Skin epidermis (tissue), 12 donors: ENCODE results near the gene CLEC16A.
"Not testable (repeated sequence)": the region's sequence is repeated elsewhere in the genome, so short reads cannot be mapped to it uniquely, and the experiment has no call there.

Experiments
- H3K27ac ChIP-seq, 21 experiments: fragments of 200-600 bp; sonication (generic) in 11 of 21; one replicate each; pipeline ENCODE4 v1.5.0; 2020; ENCODE audit warnings: mild to moderate bottlenecking in 3 of 21, inconsistent platforms in 2 of 21, moderate library complexity in 2 of 21
- H3K4me3 ChIP-seq, 7 experiments: fragments of 200-600 bp; sonication (generic) in 2 of 7; one replicate each; pipeline ENCODE4 v1.5.0; 2020; ENCODE audit warnings: inconsistent platforms in 2 of 7, mild to moderate bottlenecking in 2 of 7, moderate library complexity in 1 of 7

CLEC16A gene

GRCh38 chr16:10923650-10924214 is 20.6 kb upstream of the CLEC16A start:
- H3K4me3 ChIP-seq: no peak overlapping the region
- peak overlapping the region in 1 of 21 experiments; percentile 43 for H3K27ac ChIP-seq

- H3K27ac ChIP-seq: not testable (repeated sequence)
Measured at GRCh38 chr16:10925285-10925684, 19.1 kb upstream of the CLEC16A start.

GRCh38 chr16:10926094-10926493 is 18.3 kb upstream of the CLEC16A start:
- H3K27ac ChIP-seq: no peak overlapping the region
- no peak overlapping the region for H3K4me3 ChIP-seq

More at GRCh38 chr16:10925285-10925684, 19.1 kb upstream of the CLEC16A start:
- not testable (repeated sequence) for H3K4me3 ChIP-seq

GRCh38 chr16:10926867-10927266 is 17.5 kb upstream of the CLEC16A start:
- Histone ChIP-seq H3K4me3 (no peak overlapping the region), H3K27ac (no peak overlapping the region)

DNA sequence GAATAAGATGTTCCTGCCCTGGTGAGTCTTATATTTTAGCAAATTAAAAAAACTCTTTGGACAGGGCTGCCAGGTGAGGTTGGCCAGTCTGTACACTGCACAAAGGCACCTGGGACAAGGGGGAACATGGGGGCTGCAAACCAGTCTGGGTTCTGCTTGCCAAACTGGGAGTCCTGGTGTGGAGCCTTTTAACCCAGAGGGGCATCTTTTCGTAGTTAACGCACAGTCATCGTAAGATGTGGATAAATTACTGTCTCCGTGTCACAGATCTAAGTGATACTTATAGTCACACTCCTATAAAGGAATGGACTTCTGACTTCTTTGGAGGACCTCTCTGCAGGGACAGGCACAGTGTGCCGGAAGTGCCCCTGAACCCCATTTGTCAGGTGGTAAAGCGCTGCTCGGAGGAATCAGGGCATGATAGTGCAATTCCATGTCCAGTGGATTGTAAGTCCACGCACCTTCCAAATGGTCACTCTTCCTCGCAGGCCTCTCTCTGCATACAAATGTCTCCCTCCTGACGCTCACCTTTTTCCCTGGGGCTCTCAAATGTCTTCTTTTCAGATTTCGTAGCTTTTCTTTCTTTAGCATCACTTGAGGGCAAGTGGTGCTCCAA is 16.8 kb upstream of the CLEC16A start:
- H3K4me3 ChIP-seq: no peak overlapping the region
- H3K27ac ChIP-seq: no peak overlapping the region

- not testable (repeated sequence) for H3K4me3 ChIP-seq
- peak overlapping the region in 1 of 21 experiments; percentile 14 for H3K27ac ChIP-seq
Measured at GRCh38 chr16:10929097-10929496, 15.3 kb upstream of the CLEC16A start.

GRCh38 chr16:10929853-10930754 is 14.3 kb upstream of the CLEC16A start:
- Histone ChIP-seq H3K4me3 (no peak overlapping the region), H3K27ac (peak overlapping the region in 2 of 21 experiments; percentile 14 to 19)

- no peak overlapping the region for H3K27ac ChIP-seq
- no peak overlapping the region for H3K4me3 ChIP-seq
Measured at GRCh38 chr16:10930755-10931093, 13.6 kb upstream of the CLEC16A start.

DNA sequence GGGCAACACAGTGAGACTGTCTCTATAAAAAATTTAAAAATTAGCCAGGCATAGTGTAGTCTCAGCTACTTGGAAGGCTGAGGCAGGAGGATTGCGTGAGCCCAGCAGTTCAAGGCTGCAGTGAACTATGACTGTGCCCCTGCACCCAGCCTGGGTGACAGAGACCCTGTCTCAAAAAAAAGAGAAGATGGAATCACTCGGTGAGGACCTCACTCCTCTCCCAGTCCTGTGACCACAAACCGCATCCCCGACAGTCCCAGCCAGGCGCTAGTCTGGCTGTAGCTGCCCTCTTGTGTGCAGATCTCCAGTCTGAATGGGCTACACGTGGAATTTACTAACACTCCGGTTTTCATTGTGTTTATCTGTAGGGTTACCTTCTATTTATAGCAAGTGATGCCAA is 13.2 kb upstream of the CLEC16A start:
- no peak overlapping the region for H3K27ac ChIP-seq
- no peak overlapping the region for H3K4me3 ChIP-seq

DNA sequence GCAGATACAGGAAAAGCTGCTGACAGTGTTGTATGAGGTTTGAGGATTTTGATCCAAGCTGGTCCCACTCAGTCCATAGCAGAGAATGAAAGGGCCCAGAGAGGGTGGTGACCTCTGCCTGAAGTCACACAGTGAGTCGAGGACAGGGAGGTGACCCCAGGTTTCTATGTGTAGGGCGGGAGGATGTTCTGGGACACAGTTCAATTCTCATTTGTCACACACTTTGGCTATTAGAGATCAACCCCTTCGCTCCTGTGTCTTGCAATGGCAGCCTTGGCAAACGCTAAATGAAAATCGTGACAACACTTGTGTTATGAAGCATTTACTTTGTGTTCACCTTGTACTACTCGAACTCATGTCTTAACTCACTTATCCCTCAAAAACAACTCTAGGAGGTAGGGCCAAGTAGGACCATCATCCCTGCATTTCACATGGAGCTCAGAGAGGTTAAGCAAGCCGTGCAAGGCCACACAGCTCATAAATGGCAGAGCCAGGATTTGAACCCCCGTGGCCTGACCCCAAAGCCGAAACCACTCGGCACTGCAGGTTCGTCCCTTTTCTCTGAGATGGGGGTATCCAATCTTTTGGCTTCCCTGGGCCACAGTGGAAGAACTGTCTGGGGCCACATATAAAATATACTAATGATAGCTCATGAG is 12.3 kb upstream of the CLEC16A start:
- no peak overlapping the region for H3K27ac ChIP-seq
- no peak overlapping the region for H3K4me3 ChIP-seq

DNA sequence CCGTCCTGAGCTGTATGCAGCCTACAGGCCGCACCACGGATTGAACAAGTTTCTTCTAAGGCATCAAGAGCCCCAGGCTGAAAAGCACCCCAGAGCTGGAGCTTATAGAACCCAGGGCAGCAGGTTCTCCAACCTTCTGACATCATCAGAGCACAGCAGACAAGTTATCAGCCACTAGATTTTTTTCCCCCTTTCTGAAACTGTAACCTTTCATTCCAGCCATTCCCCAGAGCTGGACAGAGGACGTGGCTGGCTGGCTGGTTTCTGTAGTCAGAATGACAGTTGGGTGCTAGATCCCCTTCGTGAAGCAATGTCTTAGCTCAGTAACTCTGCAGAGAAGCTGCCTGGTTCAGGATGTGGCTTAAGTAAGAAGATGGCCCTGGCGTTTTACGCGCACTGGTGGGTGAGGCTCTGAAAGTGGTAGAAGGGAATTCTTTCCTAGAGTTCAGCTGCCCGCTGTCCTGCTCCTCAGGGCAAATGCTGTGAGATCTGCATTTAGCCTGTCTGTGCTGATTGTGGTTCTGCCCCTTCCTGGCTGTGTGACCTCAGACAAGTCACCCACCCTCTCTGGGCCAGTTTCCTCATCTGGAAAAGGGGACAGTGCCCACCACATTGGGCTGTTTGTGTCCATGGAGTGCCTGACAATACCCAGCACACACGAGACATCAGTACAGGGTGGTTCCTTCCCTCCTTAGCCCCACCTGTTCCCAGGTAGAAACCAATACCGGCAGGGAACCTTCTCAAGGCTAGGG is 11.2 kb upstream of the CLEC16A start:
- Histone ChIP-seq H3K27ac (no peak overlapping the region), H3K4me3 (no peak overlapping the region)

GRCh38 chr16:10933865-10934264 is 10.5 kb upstream of the CLEC16A start:
- H3K4me3 ChIP-seq: no peak overlapping the region
- peak overlapping the region in 1 of 21 experiments; percentile 3 for H3K27ac ChIP-seq

- H3K4me3 ChIP-seq: no peak overlapping the region
- peak overlapping the region in 1 of 21 experiments; percentile 3 for H3K27ac ChIP-seq
Measured at GRCh38 chr16:10934325-10935107, 9.8 kb upstream of the CLEC16A start.

DNA sequence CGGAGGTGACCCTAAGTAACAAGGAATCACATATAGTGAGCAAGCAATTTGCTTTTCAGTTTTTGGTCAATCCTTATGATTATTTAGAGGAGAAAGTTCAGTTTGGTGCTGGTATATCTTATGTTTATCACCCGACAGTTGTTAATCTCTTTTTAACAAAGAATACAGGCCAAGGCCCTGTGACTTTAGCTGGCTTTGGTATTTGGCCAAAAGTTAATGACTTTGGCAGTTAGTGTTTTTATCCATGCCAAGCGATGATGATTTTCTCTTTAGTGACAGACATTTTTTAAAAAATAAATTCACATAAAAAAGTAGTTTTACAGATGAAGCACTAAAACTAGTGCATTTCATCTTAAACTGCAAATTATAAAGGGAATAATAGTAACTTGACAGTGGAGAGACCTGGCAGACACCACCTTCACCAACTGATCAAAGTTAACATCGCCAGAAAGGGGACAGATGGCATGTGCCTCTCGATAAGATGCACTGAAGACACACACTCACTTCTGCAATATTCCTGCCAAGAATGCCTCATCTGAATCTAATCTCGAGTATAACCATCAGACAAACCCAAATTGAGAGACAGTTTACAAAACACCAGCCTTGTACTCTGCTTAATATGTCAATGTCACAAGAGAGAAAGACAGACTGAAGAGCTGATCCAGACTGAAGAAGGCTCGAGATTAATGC is 9.0 kb upstream of the CLEC16A start:
- peak overlapping the region in 1 of 21 experiments; percentile 3 for H3K27ac ChIP-seq
- no peak overlapping the region for H3K4me3 ChIP-seq

GRCh38 chr16:10936272-10936984 is 7.9 kb upstream of the CLEC16A start:
- Histone ChIP-seq H3K4me3 (no peak overlapping the region), H3K27ac (peak overlapping the region in 6 of 21 experiments; percentile 19 to 66 (median 54))

DNA sequence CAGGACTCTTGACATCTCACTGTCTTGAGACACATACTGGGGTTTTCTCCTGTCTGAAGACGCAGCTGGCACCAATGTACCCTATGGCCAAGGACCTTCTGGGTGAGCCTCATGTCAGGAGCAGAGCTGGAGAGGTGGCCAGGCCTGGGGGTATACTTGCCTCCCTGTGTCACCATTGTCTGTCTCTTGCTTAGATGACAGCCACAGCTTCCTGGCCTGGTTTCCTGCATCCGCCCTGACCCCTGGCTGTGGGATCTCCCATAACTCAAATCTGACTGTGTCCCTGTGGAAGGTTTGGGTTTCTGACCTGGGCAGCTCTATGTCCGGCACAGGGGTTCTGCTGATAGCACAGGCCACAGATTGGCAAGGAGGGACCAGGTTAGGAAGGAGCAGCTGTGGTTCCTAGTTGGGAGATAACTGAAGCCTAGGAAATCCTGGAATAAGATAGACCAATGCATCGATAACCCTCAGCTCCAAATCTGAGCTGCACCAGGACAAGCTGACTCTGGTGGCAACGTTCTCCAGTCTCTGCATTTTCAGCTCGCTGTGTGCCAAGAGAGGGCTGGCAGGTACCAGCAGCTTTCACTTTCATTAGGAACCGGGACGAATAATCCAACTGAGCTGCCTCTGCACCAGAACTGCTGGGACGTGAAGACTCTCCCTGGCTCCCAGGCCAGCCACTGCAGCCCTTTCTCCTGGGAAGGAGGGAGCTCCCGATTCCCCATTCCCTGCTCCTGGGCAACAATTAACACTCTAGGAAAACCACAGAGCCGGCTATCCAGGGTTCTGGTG is 7.1 kb upstream of the CLEC16A start:
- Histone ChIP-seq H3K4me3 (peak overlapping the region in 4 of 7 experiments; percentile 6 to 18 (median 8)), H3K27ac (peak overlapping the region in 15 of 21 experiments; percentile 8 to 66 (median 45))

- H3K4me3 ChIP-seq: no peak overlapping the region
Measured at GRCh38 chr16:10938321-10938720, 6.0 kb upstream of the CLEC16A start.

More at GRCh38 chr16:10938321-10938720, 6.0 kb upstream of the CLEC16A start:
- peak overlapping the region in 13 of 21 experiments; percentile 11 to 66 (median 36) for H3K27ac ChIP-seq
